Activated CD8-positive, alpha-beta memory T cell treated with anti-CD3 and anti-CD28 coated beads, Interleukin-2, amount 50 U/mL, for 1 hour (primary cell): ENCODE data around the gene FAAP100.
A peak's percentile ranks its signal among the peaks of the same experiment; 100 is the strongest.

ENCODE experiments used
- DNase-seq: peaks from one replicate; pipeline ENCODE4 v3.0.0-alpha.2; 2020; ENCODE audit errors: extremely low read depth

FAAP100 gene

DNA sequence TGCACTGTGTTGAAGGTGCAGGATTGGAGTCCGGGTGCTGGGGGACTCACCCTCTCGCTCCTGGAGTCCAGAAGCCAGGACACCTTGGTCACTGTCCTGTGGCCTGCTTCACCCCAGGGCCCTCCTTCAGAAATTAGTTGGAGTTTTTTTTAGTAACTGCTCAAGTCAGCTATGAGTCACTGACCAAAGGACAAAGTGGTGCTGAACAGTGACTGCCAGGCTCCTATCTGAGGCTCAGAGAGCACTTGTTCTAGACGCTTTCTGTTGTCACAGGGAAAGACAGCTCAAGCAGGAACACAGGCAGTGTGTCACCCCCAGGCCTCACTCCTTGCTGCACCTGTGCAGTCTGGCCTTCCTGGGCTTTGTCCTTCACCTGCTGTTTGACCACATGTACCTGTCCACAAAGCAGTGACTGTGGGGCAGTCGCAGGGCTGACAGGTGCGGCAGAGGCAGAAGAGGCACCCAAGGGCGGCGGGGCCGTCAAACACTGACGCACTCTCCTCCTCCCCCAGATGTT lies 4.1 kb upstream of the FAAP100 start:
- no peak for DNase-seq

DNA sequence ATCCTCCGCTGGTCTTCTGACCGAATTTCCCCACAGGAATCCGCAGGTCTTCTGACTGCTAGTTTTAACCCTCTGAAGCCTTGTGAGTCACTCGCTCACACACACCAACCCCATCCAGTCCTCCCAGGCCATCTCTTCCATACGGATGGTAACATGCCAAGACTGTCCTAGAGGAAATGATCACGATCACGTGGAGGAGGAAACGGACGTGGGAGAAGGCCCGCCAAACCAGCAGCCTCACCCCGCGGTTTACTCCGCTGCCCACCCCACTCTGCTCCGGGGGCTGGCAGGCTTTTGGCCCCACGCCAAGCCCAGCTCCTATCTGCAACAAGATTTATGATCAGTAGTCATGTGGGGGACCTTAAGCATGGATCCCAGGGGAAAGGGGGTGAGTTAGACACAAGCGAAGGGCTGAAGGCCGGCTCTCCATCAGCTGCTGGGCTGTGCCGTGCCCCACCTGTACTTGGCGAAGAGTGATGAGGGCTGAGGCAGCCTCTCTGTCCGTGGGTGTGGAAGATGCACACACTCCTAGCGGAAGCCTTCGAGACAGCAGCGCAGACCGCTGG lies 1.5 kb upstream of the FAAP100 start:
- no peak for DNase-seq

DNA sequence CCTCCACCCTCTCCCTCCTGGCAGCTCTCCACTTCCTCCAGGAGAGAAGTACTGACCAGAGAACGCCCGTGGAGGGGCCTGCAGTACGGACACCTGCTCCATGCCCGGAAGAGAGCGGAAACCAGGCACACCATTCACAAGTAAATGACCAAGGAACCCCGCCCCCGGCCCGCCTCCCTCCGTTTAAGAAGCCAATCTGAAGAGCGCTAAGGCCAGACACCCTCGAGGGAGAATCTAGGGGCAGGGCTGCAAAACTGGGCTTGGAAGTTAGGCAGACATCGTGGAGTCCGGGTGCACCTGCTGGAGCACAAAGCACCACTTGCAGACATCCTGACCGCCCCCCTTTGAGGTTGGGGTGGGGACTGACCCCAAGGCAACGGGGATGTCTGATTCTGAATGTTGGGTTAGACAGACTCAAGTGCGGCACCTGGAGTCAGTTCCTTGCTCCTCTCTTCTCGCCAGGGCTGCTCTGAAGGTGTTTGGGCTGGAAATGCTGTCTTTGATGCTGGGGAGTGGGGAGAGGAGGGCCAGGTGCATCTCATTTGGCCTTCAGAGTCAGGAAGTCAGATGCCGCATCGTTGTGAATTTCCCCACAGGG lies 964 bp upstream of the FAAP100 start:
- DNase-seq, result peak; percentile 45

DNA sequence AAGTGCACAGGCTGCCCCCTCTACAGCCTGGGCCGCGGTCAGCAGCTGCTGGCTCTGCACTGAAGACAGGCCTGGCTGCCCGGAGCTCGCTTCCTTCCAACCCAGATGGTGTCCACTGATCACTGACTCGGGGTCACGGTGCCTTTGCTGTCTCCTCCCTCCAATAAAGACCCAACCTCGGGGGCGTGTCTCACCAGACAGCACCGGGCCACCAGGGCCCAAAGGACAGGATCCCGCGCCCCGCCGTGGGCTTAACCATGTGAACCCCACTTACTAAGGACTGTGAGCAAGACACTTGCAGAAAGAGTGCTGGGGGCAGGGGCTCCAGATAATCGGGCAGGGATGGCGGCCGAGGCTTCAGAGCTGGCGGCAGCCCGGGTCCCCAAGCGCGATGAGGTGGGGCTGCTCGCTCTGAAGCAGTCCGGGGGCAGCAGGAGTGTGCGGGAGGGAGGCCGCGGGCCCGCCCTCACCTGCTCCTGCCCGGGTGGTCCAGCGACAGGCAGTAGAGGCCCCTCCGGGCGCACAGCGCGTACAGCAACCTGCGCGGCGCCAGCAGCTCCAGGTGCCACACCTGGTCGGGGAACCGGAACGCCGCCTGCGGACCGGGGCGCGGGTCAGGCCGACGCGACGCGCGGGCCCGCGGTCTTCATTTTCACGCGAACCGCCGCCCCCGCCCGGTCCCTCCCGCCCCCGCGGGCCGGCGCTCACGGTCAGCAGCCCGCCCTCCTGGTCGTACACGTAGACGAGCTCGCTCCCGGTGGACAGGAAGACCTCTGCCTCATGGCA lies 502 bp downstream of the FAAP100 start:
- DNase-seq, result no peak

DNA sequence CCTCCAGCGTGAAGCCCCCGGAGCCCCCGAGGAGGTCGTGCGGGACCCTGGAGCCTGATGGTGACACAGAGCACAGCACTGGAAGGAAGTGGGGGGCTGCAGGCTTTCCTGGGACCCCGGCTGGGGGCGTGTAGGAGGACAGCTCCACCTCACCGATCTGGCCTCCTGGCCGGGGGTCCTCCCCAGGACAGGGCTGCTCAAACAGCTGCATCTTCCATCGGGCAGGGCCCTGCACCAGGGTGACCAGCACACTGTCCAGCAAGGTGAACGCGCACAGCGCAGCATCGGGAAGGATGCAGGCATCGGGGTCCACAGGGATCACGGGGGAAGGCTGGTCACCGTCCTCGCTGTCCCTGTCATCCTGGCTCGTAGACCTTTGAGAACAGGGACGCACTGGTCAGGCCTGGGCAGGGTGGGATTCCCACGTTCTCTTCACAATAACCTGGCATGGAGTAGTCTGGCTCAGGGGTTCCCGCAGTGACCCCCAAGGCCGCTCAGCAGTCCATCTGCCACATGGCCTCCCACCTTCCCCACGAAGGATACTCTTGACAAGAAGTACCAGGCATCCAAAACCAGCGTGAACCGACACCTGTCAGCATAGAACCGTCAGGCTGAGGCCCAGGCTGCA lies 1.2 kb downstream of the FAAP100 start:
- DNase-seq, result no peak

DNA sequence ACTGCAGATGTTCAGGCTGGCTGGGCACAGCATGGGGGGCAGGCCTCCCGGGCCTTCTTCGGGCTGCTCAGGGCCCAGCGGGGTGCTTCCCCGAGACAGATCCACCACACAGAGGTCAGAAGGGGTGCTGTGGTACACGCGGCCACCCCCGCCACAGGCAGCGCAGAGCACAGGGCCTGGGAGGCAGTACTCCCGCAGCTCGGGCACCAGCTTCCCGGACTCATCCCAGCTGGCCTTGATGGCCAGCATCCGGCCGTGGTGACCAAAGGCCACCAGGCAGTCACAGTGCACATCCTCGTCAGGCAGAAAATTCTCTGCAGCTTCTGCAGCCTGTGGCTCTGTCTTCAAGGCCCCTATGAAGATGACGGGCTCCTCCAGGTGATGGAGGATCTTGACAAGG lies 1.9 kb downstream of the FAAP100 start:
- DNase-seq, result no peak

DNA sequence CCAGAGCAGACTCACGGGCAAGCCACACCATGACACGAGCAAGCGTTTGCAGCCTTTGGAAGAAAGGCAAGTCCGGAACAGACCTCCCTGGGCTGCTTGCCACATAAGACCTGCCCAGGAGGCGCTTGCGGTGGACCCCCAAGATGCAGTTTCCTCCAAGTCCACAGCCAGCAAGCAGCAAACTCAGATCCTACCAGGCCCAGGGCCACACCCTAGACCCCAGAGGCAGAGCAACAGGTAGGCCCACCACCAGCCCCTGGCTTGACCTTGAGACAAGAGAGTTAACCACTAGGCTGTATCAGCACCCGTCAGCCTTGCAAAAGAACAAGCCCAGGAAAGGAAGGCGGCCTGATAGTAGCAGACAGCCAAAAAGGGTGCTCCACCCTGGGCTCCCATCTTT lies 2.3 kb downstream of the FAAP100 start:
- DNase-seq, result no peak

DNA sequence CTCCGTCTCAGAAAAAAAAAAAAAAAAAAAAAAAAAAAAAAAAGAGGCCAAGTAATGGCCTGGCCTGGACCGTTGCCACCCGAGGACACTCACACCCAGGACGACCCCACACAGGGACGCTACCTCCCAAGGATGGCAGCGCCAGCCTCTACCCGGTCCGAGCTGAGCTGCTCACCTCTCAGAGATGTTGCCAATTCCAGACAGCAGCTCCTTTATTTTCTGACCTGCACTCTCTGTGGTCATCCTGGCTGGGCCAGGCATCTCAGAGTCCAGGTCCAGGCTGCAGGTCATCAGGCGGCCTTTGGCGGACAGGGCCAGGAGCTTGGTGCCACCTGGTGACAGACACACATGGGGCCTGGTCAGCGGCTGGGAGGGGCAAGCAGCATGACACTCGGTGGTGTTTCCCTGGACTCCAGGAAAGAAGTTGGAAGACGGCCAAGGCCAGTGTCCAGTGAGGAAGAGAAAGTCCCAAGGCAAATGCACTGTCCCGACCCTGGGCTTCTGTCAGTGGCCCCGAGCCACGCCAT lies 3.1 kb downstream of the FAAP100 start:
- no peak for DNase-seq

DNA sequence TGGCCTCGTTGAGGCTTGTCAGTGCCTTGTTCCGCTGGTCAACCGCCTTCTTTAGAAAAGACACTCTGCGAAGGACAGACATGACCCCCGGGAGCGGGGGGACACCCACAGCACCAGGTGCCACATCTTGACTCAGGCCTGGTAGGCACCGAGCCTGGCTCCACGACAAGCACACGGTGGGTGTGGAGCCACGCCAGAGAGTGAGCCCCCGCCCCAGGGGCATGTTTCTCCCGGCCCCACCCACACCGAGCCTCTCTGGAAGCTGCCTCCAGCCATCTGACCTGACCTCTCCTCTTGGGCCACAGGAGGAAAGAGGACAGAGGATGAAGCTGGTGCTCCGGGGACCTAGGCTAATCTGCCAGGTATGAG lies 4.6 kb downstream of the FAAP100 start:
- DNase-seq, result no peak

DNA sequence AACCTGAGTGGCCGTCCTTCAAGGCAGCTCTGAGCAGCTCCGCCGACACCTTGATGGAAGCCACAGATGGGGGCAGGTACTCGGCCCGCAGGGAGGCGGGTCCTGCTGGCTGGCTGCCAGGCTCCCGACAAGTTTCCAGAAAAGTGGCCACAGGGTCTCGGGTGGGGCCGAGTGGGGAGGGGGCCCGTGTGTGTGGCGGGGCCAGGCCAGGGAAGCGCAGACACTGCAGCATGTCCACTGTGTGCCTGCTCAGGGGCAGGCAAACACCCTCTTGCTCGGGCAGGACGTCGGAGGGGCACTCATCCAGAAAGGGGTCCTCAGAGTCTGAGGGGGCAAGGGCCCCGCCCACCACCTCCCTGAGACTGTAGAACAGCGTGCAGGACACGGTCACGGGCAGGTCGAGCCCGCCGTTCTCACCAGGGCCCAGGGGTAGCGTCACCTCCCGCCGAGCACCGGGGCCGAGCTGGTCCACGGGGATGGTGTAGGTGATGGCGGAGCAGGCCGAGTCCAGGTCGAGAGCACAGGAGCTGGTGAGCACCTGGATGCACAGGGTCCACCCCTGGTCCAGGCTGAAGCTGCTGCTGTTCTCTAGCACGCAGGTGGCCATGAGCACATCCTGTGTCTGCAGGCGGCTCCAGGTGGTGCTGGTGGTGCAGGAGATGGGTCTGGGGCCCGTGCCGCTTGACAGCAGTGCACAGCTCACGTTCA lies 5.1 kb downstream of the FAAP100 start:
- DNase-seq, result no peak

DNA sequence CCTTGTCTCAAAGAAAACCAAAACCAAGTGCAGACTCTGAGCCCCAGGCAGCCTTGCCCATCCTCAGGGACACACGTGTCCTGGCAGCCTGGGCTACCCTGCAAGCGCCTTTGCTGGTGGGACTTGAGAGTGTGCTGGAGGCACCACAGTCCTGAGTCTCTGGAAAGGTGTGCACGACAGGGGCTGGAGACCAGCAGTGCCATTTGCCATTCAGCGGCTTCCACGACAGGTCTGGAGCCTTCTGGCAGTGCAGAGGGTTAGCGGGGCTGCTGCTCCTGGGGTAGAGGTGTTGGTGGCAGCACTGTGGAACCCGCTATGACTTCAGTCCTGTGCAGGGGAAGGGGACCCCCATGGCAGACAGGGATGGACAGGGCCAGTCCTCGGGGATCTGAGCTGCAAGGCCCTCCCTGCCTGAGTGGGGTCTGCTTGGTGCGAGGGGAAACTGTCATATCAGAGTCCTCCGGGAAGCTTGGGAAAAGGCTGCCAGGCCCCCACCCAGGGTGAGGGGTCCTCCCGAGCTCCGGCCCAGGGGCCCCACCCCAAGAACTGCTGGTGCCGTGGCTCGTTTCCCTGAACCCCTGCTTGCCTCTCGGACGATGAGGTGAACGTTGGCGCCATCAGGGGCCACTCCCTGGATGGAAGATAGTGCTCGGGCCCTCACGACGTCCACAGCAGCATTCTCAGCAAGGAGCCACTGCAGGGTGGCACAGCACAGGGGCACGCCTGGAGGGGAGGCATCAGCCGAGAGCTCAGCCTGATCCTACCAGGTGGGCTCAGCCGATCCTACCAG lies 6.8 kb downstream of the FAAP100 start:
- no peak for DNase-seq

DNA sequence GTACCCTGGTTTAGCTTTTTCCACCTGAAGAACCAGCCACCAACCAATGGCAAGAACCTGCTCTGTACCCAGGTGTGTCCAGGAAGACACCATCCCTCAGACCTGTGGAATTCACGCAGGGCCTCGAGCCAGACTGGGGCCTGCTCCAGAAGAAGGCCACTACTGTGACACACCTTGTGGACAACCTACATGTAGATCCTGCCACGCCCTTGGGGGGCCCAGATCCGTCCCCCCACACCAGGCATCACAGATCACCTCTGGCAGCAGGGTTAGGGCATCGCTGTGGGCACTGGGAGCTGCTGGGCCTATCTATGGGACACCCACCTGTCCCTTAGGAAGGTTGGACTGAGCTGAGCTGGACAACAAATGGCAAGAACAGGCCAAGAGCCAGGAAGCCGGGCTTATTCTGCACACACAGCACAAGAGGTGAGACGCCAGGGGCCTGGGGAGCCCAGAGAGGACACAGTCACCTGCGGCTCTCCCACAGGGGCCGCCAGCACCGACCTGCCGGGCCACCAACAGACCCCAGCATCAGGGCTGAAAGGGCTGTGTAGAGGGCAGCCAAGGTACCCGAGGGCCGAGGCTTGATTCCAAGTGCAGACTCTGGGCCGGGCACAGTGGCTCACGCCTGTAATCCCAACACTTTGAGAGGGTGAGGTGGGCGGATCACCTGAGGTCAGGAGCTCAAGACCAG lies 7.7 kb downstream of the FAAP100 start:
- DNase-seq, result no peak

DNA sequence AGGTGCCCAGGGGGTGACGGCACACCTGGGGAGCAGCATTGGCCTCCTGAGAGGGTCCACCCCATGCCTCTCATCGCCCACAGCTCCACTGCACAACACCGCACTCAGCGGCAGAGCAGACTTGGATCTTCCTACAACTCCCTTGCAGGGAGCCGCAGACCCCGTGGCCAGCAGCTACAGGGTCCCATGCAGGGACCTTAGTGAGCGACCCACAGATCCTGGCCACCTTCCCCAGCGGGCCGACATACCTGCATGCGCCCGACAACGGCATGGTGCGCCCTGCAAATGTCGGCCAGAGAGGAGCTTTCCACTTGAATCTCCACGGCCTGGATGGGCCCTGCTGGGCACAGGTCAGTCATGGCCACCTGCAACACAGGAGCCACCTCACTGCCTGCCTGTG lies 8.4 kb downstream of the FAAP100 start:
- DNase-seq, result no peak

DNA sequence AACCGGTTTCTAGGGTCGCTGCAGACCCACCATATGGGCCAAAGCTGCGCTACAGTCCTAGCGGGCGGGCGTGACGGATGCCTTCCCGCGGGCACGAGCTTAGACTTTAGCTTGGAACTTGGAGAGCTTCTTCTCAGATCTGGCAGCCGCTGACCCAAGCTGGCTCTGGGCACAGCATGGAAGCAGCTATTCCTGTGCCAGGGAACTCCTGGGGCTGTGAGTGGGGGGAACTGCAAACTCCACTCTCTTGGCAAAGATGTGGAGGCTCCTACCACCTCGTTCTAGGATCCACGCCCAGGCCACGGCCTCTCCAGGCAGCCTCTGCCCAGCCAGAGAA lies 8.8 kb downstream of the FAAP100 start:
- DNase-seq, result no peak

DNA sequence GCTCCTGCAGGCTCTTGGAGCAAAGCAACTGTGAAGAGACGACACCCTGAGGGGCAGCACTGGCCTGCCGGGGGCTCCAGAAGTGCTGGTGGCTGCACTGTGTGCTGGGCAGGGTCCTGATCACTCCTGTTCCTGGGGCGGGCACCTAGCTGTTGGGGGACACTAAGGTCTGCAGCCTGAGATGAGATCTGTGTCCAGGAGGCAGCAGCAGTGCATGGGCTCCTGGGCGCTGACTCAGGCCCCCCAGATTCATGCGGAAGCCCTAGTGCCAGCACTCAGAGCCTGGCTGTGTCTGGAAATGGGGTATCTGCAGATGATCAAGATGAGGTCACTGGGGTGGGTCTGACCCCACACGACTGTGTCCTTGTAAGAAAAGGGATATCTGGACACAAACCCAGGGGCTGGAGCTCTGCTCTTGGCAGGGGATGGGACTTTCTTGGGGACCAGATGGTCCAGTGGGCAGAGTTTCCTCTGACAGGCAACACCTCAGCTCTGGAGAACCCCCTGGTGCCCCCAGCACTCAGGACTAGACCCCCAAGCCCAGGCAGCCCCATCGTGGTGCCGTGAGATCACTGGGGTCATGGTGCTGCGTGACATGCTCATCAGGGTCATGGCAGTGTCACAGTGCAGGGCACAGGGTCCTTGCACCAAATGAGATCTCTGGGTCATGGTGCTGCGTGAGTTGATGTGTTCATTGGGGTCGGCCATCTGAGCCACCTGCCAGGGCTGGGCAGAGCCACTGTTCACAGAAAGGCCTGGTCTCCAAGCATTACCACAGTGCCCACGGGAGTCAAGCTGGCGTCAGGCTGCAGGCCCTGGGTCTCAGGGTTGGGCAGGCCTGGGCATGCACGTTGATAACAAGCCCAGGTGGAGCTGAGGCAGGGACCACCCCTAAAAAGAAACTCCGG lies 9.5 kb downstream of the FAAP100 start:
- no peak for DNase-seq

DNA sequence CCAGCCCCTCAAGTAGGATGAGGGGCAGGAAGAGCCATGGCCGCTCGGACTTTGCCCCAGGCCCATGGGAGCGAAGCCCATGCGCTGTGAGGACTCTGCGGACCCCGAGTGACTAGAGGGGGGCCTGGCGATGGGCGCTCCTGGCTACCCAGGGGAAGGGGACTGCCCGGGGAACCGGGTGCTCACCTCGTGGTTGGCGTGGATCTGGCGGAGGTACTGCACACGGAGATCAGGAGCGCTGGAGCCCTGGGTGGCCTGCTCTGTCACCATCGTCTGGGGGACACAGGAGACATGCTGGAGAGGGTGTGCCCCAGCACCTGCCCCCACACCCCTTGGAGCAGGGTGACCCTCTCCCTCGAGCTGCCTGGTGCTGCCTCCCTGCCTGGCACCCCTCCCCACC lies 11.0 kb downstream of the FAAP100 start:
- no peak for DNase-seq

DNA sequence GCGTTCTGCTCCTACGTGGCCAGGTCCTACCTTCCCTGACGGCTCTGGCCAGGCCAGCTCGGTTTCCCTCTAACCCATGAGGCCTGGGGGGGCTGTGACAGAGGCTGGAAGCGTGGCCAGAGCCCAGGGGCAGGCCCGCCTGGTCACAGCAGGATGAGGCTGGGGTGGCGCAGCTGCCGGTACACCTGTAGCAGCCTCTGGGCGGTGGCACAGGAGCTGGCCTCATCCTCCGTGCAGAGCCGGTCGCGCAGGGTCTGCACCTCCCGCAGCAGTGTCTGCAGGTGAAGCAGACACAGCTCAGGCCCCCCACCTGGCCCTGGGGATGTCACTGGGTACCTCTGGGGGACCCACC lies 11.5 kb downstream of the FAAP100 start:
- no peak for DNase-seq

DNA sequence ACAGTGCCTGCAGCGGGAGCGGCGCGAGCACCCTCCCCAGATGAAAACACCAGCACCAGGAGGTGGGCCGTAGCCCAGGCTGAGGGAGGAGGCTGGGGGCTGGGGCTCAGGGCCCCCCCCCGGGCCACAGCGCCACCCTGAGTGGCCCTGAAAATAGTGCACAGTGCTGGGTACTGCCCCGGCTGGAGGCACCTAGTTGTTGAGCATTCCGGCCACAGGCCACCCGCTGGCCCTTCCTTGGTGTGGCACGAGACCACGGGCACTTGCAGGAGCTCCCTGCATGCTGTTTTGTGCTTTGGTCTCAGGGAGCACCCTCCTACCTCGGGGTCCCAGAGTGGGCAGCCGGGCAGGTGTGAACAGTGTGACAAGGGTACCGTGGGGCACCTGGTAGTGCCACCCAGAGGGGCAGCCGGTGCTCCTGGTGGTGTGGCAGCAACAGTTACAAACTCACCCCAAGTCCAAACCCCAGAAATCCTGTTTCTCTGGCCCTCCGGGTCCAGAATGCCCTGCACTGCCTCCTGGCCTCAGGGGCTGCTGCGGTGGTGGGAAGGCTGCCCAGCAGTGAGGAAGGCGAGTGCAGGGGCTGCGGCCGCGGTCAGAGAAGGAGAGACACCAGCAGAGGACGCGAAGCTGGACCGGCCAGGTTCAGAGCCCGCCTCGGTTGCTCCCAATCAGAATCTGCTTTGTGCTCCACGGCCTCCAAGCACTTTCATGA lies 12.0 kb downstream of the FAAP100 start:
- no peak for DNase-seq

DNA sequence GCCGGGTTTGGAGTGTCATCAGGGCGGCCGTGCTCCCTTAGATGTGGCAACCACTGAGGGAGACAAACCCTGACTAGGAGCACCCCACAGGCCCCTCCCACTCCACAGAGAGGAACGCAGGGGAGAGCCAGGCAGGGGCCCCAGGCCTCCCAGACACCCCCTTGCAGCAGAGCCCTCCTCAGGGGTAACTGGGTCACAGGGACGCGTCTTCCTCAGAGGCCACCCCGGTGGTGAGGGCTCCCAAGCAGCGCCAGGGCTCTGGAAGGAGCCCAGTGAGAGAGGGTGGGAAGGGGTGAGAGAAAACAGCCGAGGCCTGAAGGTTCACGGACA lies 12.6 kb downstream of the FAAP100 start:
- DNase-seq, result no peak
